Fibroblast of lung (primary cell): Measurements from ENCODE around the gene CCDC190.

Source experiments
- EZH2 ChIP-seq: IDR thresholded peaks from 2 replicates; pipeline ENCODE4 v1.5.1; 2012; ENCODE audit warnings: low read length, control low read depth, mild to moderate bottlenecking; ENCODE audit errors: missing control alignments
- TF ChIP-seq, protein P1 (sequence below), 2 donors: IDR thresholded peaks in 1 of 2; conservative IDR thresholded peaks in 1 of 2; 1 replicate in 1 of 2; 2 replicates in 1 of 2; pipeline ENCODE4 v1.5.1; 2011 to 2012; ENCODE audit warnings: low read length in 2 of 2, control low read depth in 1 of 2, inconsistent platforms in 1 of 2, low read depth in 1 of 2, mild to moderate bottlenecking in 1 of 2

DNA sequence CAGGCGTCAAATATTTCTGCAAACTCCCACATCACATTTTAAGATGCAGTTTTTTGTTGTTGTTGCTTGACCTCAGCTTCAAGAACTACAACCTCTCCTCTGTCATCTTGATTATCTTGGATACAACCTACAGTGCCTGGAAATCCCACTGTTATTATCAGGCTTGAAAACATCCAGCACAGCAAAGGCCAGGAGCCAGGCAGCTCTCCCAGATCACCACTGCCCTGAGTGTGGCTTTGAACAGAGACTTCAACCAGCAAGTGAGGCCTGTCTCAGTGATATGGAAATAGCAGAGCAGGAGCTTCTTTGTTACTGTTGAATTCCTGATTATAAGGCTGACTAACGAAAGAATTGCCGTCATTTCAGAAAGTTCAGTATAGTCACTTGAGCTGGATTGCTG, 28.5 kb downstream of the CCDC190 start:
- no peak for TF ChIP-seq EZH2
- TF ChIP-seq, protein P1, sequence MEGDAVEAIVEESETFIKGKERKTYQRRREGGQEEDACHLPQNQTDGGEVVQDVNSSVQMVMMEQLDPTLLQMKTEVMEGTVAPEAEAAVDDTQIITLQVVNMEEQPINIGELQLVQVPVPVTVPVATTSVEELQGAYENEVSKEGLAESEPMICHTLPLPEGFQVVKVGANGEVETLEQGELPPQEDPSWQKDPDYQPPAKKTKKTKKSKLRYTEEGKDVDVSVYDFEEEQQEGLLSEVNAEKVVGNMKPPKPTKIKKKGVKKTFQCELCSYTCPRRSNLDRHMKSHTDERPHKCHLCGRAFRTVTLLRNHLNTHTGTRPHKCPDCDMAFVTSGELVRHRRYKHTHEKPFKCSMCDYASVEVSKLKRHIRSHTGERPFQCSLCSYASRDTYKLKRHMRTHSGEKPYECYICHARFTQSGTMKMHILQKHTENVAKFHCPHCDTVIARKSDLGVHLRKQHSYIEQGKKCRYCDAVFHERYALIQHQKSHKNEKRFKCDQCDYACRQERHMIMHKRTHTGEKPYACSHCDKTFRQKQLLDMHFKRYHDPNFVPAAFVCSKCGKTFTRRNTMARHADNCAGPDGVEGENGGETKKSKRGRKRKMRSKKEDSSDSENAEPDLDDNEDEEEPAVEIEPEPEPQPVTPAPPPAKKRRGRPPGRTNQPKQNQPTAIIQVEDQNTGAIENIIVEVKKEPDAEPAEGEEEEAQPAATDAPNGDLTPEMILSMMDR (conservative IDR thresholded peaks at IDR 0.05 in 1 of 2, IDR thresholded peaks at IDR 0.05 in 1 of 2; ENCODE audit: low read depth in 1 of 2, low read length in 2 of 2): no peak
